Liver (tissue), 9 donors: ENCODE results near the gene ILRUN. TPM values are rescaled to one million over a fixed set of nuclear protein-coding genes. Genes with fewer than 3 reads are reported as not detected.
A peak's percentile ranks its signal among the peaks of the same experiment; 100 is the strongest.

ENCODE experiments used
- DNase-seq: peaks from one replicate; pipeline ENCODE4 v3.0.0-alpha.2; 2017; ENCODE audit warnings: low spot score
- H3K27ac ChIP-seq, 2 donors: one replicate each; pipeline ENCODE4 v1.7.0; 2013; ENCODE audit warnings: inconsistent platforms in 2 of 2, low read length in 2 of 2, control low read depth in 1 of 2, low read depth in 1 of 2, mild to moderate bottlenecking in 1 of 2
- H3K27me3 ChIP-seq, 4 donors: one replicate each; pipeline versions ENCODE4 v1.6.1 to v1.7.0; 2013; ENCODE audit warnings: low read length in 3 of 4, inconsistent platforms in 1 of 4, mild to moderate bottlenecking in 1 of 4, moderate library complexity in 1 of 4; ENCODE audit not compliant: control insufficient read depth in 4 of 4, insufficient read depth in 4 of 4
- H3K36me3 ChIP-seq, 4 donors: one replicate each; pipeline versions ENCODE4 v1.6.1 to v1.7.0; 2013; ENCODE audit warnings: low read length in 3 of 4, mild to moderate bottlenecking in 3 of 4, low read depth in 1 of 4, moderate library complexity in 1 of 4; ENCODE audit not compliant: control insufficient read depth in 4 of 4, insufficient read depth in 3 of 4
- H3K4me1 ChIP-seq, 4 donors: one replicate each; pipeline versions ENCODE4 v1.6.1 to v1.7.0; 2013; ENCODE audit warnings: low read length in 3 of 4, mild to moderate bottlenecking in 3 of 4, moderate library complexity in 1 of 4; ENCODE audit not compliant: control insufficient read depth in 4 of 4, insufficient read depth in 4 of 4
- H3K4me3 ChIP-seq, 3 donors: one replicate each; pipeline versions ENCODE4 v1.6.1 to v1.7.0; 2013; ENCODE audit warnings: low read length in 3 of 3, control low read depth in 1 of 3, low read depth in 1 of 3, mild to moderate bottlenecking in 1 of 3
- H3K9ac ChIP-seq, 2 donors: one replicate each; pipeline ENCODE4 v1.7.0; 2013; ENCODE audit warnings: low read length in 2 of 2, mild to moderate bottlenecking in 2 of 2, moderate library complexity in 2 of 2, control low read depth in 1 of 2, low read depth in 1 of 2
- H3K9me3 ChIP-seq, 4 donors: one replicate each; pipeline versions ENCODE4 v1.6.1 to v1.7.0; 2013; ENCODE audit warnings: low read length in 3 of 4; ENCODE audit not compliant: control insufficient read depth in 4 of 4
- CTCF ChIP-seq: fragments of 150-350 bp; IDR thresholded peaks from 2 replicates; pipeline ENCODE4 v1.5.1; 2017; ENCODE audit warnings: improper control_type of control experiment, low read depth, low read length; ENCODE audit not compliant: missing input control
- EGR1 ChIP-seq, 2 donors: IDR thresholded peaks; 2 replicates each; pipeline ENCODE4 v1.6.1; 2016 to 2018; ENCODE audit warnings: antibody characterized with exemption in 2 of 2, low read depth in 2 of 2
- FOXA1 ChIP-seq: IDR thresholded peaks from 2 replicates; pipeline ENCODE4 v1.6.1; 2016; ENCODE audit warnings: antibody characterized with exemption
- FOXA2 ChIP-seq: IDR thresholded peaks from 2 replicates; pipeline ENCODE4 v1.6.1; 2016; ENCODE audit warnings: antibody characterized with exemption
- GABPA ChIP-seq, 2 donors: IDR thresholded peaks in 1 of 2; conservative IDR thresholded peaks in 1 of 2; 2 replicates each; pipeline ENCODE4 v1.6.1; 2016; ENCODE audit warnings: antibody characterized with exemption in 2 of 2, mild to moderate bottlenecking in 1 of 2, moderate library complexity in 1 of 2
- HNF4A ChIP-seq, 2 donors: conservative IDR thresholded peaks; 2 replicates each; pipeline ENCODE4 v1.6.1; 2016; ENCODE audit warnings: antibody characterized with exemption in 2 of 2, mild to moderate bottlenecking in 2 of 2
- HNF4G ChIP-seq: IDR thresholded peaks from 2 replicates; pipeline ENCODE4 v1.6.1; 2016; ENCODE audit warnings: antibody characterized with exemption
- JUND ChIP-seq, 2 donors: IDR thresholded peaks; 2 replicates each; pipeline ENCODE4 v1.6.1; 2016; ENCODE audit warnings: antibody characterized with exemption in 2 of 2
- NR2F2 ChIP-seq: IDR thresholded peaks from 2 replicates; pipeline ENCODE4 v1.6.1; 2016; ENCODE audit warnings: antibody characterized with exemption
- RAD21 ChIP-seq, 2 donors: IDR thresholded peaks; 2 replicates each; pipeline ENCODE4 v1.6.1; 2016; ENCODE audit warnings: antibody characterized with exemption in 2 of 2, mild to moderate bottlenecking in 2 of 2
- RXRA ChIP-seq, 2 donors: IDR thresholded peaks; 2 replicates each; pipeline ENCODE4 v1.6.1; 2017 to 2018; ENCODE audit warnings: antibody characterized with exemption in 2 of 2, mild to moderate bottlenecking in 1 of 2
- SP1 ChIP-seq: IDR thresholded peaks from 2 replicates; pipeline ENCODE4 v1.6.1; 2018; ENCODE audit warnings: antibody characterized with exemption, mild to moderate bottlenecking
- TAF1 ChIP-seq: conservative IDR thresholded peaks from 2 replicates; pipeline ENCODE4 v1.6.1; 2016; ENCODE audit warnings: antibody characterized with exemption, mild to moderate bottlenecking
- YY1 ChIP-seq: IDR thresholded peaks from 2 replicates; pipeline ENCODE4 v1.6.1; 2016; ENCODE audit warnings: antibody characterized with exemption, mild to moderate bottlenecking
- WGBS: extraction: QIAGEN DNeasy Blood & Tissue Kit; methylation state at CpG from one replicate; pipeline ENCODE4 v1.1.7; 2013; 5-methylcytosine and 5-hydroxymethylcytosine counted together
- polyA plus RNA-seq, 2 donors: library from polyadenylated mRNA; stranded (reverse) in 1 of 2; unstranded in 1 of 2; fragments of 200-250 nt in 1 of 2; fragments of >200 nt in 1 of 2; fragmentation: Nextera tagmentation in 1 of 2; extraction: Ambion mirVana in 1 of 2; gene quantifications; one replicate each; pipeline versions ENCODE4 v1.2.1 to v1.2.3, GENCODE V29; 2013 to 2015
- total RNA-seq, 2 donors: library from RNA; depleted of rRNA; stranded (reverse); fragments of >200 nt; gene quantifications; one replicate each; pipeline ENCODE4 v1.2.3, GENCODE V29; 2014
- TF ChIP-seq, protein P1 (sequence below): IDR thresholded peaks from 2 replicates; pipeline ENCODE4 v1.6.1; 2016; ENCODE audit warnings: antibody characterized with exemption, mild to moderate bottlenecking
- TF ChIP-seq, protein P2 (sequence below): IDR thresholded peaks from 2 replicates; pipeline ENCODE4 v1.6.1; 2016; ENCODE audit warnings: antibody characterized with exemption
- donor health status: healthy.
- donor health status: healthy.
- donor health status: healthy.
- donor health status: healthy.
- donor health status: healthy.

The ILRUN gene
- total and polyA plus RNA-seq, 4 donors: 20.3 to 77.3 (median 46.2) TPM

GRCh38 chr6:34674268-34674639 lies 22.3 kb downstream of the ILRUN start:
- H3K9ac ChIP-seq: peak overlapping the region in 1 of 2 donors; percentile 49

GRCh38 chr6:34673064-34673463 lies 23.5 kb downstream of the ILRUN start:
- H3K4me1 ChIP-seq: peaks cover 10 to 68% (median 46%) of the 10 kb centered on the region in 4 donors
- H3K9me3 ChIP-seq: no peaks in the 10 kb centered on the region
- no peak overlapping the region for H3K9ac ChIP-seq
- H3K27me3 ChIP-seq: no peaks in the 10 kb centered on the region
- DNase-seq: no peak
- TF ChIP-seq FOXA1 (no peak), NR2F2 (no peak), FOXA2 (no peak), HNF4A (conservative IDR thresholded peaks at IDR 0.05) (no peak), RXRA (IDR thresholded peaks at IDR 0.05) (no peak)
- TF ChIP-seq, protein P1, sequence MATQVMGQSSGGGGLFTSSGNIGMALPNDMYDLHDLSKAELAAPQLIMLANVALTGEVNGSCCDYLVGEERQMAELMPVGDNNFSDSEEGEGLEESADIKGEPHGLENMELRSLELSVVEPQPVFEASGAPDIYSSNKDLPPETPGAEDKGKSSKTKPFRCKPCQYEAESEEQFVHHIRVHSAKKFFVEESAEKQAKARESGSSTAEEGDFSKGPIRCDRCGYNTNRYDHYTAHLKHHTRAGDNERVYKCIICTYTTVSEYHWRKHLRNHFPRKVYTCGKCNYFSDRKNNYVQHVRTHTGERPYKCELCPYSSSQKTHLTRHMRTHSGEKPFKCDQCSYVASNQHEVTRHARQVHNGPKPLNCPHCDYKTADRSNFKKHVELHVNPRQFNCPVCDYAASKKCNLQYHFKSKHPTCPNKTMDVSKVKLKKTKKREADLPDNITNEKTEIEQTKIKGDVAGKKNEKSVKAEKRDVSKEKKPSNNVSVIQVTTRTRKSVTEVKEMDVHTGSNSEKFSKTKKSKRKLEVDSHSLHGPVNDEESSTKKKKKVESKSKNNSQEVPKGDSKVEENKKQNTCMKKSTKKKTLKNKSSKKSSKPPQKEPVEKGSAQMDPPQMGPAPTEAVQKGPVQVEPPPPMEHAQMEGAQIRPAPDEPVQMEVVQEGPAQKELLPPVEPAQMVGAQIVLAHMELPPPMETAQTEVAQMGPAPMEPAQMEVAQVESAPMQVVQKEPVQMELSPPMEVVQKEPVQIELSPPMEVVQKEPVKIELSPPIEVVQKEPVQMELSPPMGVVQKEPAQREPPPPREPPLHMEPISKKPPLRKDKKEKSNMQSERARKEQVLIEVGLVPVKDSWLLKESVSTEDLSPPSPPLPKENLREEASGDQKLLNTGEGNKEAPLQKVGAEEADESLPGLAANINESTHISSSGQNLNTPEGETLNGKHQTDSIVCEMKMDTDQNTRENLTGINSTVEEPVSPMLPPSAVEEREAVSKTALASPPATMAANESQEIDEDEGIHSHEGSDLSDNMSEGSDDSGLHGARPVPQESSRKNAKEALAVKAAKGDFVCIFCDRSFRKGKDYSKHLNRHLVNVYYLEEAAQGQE: no peak
- H3K4me3 ChIP-seq: no peak overlapping the region
- WGBS: 1% methylated on average over 1 of the region's 1 CpG
- H3K27ac ChIP-seq: peak overlapping the region; percentile 60 to 73
- H3K36me3 ChIP-seq: no peaks in the 10 kb centered on the region

More at GRCh38 chr6:34674268-34674639, 22.3 kb downstream of the ILRUN start:
- Histone ChIP-seq H3K27me3 (no peaks in the 10 kb centered on the region), H3K9me3 (no peaks in the 10 kb centered on the region), H3K36me3 (no peaks in the 10 kb centered on the region), H3K27ac (peak overlapping the region; percentile 60 to 73), H3K4me3 (no peak overlapping the region), H3K4me1 (peaks cover 10 to 66% (median 48%) of the 10 kb centered on the region in 4 donors)
- WGBS: 68% methylated on average over 5 of the region's 5 CpGs
- DNase-seq: no peak
- no peak for TF ChIP-seq TAF1
- peak; percentile 63 for TF ChIP-seq FOXA2
- no peak for TF ChIP-seq GABPA (IDR thresholded peaks at IDR 0.05 in 1 of 2, conservative IDR thresholded peaks at IDR 0.05 in 1 of 2)
- peak in 1 of 2 donors; percentile 17 for TF ChIP-seq JUND (IDR thresholded peaks at IDR 0.05)
- TF ChIP-seq, protein P2, sequence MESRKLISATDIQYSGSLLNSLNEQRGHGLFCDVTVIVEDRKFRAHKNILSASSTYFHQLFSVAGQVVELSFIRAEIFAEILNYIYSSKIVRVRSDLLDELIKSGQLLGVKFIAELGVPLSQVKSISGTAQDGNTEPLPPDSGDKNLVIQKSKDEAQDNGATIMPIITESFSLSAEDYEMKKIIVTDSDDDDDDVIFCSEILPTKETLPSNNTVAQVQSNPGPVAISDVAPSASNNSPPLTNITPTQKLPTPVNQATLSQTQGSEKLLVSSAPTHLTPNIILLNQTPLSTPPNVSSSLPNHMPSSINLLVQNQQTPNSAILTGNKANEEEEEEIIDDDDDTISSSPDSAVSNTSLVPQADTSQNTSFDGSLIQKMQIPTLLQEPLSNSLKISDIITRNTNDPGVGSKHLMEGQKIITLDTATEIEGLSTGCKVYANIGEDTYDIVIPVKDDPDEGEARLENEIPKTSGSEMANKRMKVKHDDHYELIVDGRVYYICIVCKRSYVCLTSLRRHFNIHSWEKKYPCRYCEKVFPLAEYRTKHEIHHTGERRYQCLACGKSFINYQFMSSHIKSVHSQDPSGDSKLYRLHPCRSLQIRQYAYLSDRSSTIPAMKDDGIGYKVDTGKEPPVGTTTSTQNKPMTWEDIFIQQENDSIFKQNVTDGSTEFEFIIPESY: peak; percentile 31
- peak in 1 of 2 donors; percentile 44 for TF ChIP-seq RXRA (IDR thresholded peaks at IDR 0.05)
- TF ChIP-seq, protein P1: no peak
- TF ChIP-seq HNF4A (conservative IDR thresholded peaks at IDR 0.05): peak; percentile 82 to 87
- peak; percentile 43 for TF ChIP-seq FOXA1
- no peak for TF ChIP-seq CTCF
- TF ChIP-seq YY1: no peak
- TF ChIP-seq EGR1 (IDR thresholded peaks at IDR 0.05; ENCODE audit: low read depth in 2 of 2): no peak
- peak; percentile 54 for TF ChIP-seq HNF4G
- TF ChIP-seq NR2F2: no peak
- TF ChIP-seq SP1: peak; percentile 68
- TF ChIP-seq RAD21 (IDR thresholded peaks at IDR 0.05): no peak
